GM19467 (cell line): ENCODE results near the gene CDKN1A.
"Not testable (repeated sequence)": the region's sequence is repeated elsewhere in the genome, so short reads cannot be mapped to it uniquely, and the experiment has no call there.

Experiments used
- ATAC-seq: cut with Tn5 transposase; IDR thresholded peaks from one replicate; pipeline ENCODE4 v1.9.1; 2021; ENCODE audit warnings: mild to moderate bottlenecking, moderate library complexity; ENCODE audit not compliant: unreplicated experiment

Gene CDKN1A

DNA sequence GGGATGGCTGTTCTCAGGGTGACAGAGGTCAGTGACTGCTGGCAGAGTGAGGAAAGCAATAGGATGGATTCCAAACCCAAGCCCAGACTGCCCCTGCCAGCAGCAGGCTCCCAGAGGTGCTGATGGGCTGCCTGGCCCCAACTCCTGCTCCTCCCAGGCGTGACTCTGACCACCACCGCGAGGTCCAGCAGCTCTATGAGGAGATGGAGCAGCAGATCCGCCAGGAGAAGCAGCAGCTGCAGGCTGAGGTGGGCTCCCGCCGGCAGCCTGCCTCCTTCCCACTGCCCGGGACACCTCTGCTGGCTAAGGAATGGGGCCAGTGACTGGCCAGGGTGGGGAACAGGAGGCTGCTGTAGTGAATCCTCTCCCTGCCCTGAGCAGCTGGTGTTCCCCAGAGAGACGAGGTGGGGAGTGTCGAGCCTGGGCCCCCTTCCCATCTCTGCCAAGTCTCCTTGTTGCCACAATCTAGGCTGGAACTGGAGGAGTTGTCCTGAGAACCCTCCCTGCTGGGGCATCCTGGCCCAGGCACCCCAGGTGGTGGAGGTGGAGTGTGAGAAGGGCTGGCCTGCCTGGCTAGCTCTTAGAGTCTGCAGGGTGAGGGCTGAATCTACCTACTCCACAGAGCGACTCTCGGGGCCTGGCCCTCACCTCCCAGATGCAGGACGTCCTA lies 39.5 kb downstream of the CDKN1A start:
- no peak for ATAC-seq

DNA sequence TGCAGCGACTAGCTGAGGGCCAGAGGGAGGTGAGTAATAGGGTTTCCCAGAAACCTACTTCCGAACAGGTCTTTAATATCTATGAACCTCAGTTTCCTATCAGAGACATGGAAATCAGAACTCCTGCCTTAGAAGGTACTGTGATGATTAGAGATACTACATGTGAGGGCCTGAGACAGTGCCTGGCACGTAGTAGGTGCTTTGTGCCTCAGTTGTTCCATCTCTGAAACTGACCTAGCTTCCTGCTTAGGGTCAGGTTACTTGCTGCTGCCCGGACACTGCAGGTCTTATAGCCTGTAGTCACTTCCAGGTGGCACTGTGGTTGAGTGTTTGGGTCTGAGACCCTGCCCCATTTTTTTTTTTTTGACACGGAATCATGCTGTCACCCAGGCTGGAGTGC lies 40.0 kb downstream of the CDKN1A start:
- no peak for ATAC-seq

DNA sequence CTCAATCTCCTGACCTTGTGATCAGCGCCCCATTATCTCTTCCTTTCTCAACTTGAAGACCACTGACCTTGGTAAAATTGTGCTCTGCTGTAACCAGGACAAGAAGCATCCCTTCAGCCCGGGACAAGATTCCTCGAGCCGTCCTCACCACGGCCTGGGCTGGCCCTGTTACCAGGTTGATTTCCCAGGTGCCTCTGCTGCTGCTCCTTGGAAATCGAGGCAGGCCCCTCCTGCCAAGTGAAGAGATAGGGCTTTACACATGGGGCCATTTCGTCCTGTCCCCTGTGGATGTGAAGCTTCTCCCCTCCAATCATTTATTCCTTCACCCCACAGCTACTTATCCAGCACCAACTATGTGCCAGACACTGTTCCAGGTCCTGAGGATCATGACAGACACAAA lies 40.6 kb downstream of the CDKN1A start:
- no peak for ATAC-seq

DNA sequence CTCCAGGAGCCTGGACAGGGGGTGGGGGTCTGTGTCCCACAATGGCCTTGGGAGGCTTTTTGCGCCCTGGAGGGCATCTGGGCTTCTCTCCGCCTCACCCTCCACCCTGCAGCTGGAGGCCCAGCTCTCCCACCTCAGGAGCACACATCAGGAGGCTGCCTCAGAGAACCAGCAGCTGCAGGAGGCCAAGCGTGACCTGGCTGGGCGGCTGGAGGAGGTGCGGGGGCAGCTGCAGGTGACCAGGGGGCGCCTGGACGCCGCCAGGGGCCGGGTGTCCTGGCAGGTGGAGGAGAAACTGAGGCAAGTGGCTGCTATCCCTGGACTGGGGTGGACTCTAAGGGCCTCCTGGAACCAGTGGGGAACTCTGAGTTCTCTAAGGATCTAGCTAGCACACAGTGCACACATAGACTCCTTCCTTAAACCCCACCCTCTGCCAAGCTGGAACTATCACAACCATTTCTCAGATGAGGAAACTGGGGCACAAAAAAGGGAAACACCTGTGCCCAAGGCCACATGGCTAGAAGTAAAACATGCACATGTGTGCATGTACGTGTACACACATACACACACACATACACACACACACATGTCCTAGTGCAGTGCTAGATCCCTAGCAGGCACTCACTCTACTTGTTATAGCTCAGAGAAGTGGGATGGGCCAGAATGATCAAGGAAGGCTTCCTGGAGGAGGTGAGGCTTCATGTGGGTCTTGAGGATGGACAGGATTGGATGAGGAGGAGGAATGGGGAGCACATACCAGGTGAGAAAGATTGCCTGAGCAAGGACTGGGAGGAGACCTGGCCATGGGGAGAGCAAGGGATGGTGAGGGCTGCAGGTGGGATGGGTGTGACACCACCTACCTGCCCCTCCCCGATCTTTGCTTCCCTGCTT lies 42.0 kb downstream of the CDKN1A start:
- no peak for ATAC-seq

DNA sequence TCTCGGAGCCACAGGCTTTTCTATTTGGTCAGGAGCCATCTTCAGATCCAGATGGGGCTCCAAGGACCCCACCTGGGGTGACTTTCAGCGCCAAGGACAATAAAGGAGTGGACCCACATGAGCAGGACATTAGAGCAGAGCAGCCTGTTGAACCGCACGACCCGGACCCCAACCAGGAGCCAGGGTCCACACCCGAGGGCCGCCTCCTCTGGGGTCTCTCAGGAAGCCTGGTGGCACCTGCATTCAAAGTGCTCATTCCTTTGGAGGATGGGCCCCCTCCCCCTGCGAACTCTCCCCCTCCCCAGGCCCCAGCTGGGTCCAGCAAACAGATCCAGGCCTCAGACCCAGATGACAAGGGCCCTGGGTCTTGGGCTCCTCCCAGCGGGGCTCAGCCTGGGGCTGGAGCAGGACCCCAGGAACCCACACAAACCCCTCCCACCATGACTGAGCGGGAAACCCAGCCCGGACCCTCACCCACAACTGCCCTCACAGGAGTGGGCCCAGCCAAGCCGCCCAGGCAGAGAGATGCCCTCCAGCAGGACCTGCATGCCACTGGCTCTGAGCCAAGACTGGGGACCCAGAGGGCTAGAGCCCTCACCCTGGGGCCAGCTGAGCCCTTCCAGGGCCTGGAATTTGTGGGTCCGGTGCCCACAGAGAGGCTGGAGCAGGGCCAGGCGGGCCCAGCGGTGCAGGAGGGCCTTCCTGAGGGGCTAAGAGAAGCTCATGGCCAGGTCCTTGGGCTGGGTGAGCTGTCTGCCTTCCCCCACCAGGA lies 43.0 kb downstream of the CDKN1A start:
- no peak for ATAC-seq

DNA sequence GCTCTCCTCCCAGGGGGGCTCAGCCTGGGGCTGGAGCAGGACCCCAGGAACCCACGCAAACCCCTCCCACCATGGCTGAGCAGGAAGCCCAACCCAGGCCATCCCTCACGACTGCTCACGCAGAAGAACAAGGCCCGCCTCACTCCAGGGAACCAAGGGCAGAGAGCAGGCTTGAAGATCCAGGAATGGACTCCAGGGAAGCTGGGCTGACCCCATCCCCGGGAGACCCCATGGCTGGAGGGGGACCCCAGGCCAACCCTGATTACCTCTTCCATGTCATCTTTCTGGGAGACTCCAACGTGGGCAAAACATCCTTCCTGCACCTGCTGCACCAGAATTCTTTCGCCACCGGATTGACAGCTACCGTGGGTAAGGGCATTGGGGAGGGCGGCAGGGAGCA lies 43.9 kb downstream of the CDKN1A start:
- no peak for ATAC-seq

DNA sequence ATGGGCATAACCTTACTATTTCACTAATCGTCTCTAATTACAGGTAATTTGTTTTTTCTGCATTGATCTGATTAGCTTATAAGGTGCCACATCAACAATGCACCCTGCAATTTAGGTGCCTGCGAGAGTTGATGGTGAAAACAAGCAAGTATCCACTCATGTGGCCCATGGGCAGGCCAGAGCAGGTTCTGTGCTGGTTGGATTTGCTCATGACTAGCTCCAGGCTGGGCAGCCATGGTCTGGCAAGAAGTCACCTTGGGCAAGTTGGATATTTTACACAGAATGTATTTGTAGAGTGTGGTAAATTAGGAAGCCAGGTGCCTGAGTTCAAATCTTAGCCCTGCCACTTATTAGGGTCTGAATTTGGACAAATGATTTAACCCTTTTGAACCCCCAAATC lies 44.4 kb downstream of the CDKN1A start:
- ATAC-seq = no peak

DNA sequence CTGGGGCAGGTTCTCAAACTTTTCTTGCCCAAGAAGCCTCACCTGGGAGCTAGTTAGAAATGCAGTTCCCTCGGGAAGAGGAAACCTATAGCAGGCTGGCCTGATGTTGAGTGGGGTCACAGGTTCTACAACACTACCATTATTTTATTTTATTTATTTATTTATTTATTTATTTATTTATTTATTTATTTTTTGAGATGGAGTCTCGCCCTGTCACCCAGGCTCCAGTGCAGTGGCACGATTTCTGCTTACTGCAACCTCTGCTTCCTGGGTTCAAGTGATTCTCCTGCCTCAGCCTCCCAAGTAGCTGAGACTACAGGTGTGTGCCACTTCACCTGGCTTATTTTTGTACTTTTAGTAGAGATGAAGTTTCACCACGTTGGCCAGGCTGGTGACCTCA lies 45.5 kb downstream of the CDKN1A start:
- not testable (repeated sequence) for ATAC-seq

DNA sequence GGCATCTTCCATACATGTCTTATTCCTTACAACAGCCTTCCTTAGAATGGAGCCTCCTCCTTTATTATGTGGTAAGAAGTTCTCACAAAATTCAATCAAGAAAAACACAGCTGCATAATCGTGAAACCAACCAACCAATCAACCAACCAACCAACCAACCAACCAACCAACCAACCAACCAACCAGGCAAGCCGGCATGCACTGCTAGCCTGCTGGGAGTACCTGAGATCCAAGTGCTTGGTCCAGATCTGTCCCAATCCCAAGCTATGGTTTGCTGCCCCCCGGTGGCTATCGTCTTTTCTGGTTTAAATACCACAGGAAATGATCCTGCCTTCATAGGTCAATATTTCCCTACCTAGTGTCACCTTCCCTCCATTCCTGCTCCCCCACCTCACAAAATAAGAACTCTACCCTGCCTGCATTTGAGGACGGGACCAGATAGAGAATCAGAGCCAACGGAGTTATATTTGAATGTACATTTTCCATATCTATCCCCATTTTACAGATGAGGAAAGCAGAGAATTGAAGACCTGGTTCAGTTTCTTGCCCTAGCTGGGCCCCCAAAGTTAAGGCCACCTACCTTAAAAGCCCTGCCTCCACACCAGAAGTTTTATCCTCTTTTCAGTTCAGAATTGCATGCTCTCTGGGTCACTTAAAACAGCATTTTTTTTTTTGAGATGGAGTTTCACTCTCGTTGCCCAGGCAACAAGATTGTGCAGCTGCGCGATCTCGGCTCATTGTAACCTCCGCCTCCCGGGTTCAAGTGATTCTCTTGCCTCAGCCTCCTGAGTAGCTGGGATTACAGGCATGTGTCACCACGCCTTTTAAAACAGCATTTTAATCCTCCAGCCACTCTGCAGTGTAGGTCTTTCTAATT lies 46.2 kb downstream of the CDKN1A start:
- ATAC-seq = no peak

DNA sequence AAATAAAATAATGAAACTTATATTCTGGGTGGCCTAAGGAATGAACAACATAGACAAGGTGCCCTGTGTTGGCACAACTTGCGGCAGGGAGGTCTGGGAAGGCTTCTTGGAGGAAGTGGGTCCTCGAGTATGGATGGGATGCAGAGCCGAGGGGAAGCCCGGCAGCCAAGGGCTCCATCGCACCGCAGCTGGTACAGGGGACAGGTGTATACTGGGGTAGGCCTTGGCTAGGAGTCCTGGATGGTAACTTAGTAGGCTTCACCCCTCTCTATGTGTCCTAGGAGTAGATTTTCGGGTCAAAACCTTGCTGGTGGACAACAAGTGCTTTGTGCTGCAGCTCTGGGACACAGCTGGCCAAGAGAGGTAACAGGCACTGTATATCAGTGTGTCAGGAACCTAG lies 47.1 kb downstream of the CDKN1A start:
- ATAC-seq = no peak

DNA sequence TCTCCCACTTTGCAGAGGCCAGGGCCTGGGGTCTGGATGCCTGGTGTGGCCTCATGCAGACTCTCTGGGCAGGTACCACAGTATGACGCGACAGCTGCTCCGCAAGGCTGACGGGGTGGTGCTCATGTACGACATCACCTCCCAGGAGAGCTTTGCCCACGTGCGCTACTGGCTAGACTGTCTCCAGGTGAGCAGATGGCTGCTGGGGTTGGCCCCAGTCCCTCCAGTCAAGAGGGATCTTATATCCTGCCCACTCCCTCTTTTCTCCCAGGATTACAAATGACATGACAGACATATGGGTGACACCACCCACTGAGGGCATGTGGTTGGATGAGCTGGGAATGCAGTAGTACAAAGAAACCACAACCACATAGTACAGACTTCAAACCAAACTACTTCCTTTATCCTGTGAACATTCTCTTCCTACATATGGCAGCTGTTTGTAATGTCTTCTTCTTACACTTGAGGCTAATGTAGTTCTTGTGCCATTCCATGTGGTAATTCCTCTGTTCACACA lies 49.0 kb downstream of the CDKN1A start:
- ATAC-seq = no peak

DNA sequence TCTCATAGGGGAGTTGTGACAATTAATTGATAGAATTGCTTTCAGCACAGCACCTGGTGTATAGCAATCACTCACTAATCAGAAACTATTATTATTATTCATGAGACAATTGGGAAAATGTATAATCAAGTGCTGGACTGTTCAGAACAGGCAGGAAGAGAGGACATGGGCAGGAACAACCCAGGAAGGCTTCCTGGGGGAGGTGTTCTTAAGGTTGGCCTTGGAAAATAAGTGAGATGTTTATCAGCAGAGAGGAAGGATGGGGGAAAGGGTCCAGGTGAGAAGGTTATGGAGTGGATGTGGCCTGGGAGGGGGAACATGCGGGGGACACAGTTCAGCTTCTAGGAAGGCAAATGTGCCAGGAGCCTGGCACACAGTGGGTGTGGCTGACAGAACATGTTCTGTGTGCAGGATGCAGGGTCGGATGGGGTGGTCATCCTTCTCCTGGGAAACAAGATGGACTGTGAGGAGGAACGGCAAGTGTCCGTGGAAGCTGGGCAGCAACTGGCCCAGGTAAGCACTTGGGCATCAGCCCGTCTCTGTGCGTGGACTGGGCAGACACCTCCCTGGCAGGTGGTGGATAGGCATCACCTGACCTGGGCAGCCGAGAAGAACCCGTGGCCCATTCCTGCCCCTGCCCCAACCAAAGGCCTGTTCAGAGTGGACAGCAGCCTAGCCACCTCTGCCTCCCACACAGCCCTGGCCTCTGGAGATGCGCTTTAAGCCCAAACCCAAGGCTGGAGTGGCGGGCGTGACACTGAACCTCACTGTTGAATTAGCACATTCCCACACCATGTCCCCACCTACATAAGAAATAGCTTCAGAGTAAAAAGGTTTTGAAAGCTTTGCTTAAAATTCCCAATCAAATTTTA lies 50.0 kb downstream of the CDKN1A start:
- no peak for ATAC-seq

DNA sequence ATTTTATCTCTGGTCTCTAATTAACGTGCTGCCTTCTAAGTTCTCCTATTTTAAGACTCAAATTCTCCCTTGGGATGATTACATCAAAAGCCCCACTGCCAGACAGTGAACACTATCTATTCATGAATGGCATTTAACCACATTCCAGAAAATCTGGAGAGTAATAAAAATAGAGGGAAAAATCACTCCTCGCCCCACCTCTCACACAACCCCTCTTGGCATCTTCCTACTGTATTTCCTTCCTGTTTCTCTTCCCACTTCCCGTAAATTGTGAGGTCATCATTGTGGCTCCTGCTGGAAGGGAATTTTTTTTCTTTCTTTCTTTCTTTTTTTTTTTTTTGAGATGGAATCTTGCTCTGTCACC lies 50.6 kb downstream of the CDKN1A start:
- ATAC-seq = no peak

DNA sequence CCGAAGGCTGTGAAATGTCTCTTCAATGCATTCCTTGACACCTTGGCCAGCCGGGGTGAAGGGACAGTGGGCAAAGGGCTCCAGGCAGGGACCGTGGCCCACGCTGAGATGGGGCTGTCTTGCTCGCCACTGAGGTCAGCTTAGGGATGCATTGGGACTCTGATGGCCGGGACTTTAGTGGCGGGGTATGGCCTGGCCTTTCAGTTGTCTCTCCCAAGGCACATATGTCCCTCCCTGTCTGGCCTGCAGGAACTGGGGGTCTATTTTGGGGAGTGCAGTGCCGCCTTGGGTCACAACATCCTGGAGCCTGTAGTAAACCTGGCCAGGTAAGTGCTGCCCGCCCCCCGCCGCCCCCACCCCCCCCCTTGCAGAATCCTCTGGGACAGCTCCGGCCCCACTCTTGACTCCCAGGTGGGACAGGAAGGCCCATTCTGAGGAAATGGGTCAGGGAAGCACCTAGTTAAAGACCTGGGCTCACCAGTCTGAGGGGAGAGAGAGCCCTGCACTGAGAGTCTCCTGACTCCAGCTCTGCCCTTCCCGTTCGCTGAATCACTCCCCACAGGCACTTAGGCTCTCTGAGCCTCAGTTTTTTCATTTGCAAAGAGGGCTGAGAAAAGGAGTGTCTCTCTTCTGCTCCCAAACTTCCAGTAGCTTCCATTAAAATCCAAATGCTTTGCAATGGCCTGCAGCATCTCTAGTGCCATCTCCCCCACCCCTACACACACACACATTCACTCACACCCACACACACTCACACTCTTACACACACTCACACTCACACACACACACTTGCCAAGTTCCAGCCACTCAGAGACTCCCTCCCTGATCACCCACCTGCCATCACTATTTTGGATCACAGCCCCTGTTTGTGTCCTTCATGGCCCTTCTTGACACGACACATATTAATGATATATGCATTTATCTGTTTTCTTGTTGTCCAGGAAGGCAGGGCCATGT lies 52.2 kb downstream of the CDKN1A start:
- no peak for ATAC-seq

DNA sequence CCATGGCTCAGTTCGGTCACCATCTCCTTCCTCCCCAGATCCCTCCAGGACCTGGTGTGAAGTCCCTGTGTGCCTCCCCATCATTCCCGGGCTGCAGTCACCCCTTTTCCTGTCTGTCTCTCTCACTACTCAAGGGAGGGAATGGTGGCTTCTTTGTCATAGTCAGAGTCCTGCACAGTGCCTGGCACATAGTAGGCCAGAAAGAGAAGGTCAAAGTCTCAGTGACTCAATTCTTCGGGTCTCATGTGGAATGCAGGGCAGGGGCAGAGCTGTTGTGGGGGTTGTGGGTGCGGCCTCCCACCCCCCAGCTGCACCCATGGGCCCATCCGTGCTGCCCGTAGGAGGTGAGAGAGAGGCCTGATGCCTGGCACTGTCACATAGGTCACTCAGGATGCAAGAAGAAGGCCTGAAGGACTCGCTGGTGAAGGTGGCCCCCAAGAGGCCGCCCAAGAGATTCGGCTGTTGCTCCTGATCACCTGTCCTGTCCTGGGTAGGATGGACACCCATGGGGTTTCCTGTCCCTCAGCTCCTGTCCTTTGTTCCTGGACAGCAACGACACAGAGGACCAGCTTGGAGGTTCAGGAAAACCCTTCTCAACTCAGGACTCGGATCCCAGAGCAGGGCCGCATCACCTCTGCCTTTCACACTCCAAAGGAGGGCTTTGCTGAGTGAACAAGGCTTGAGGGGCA lies 53.3 kb downstream of the CDKN1A start:
- ATAC-seq = no peak

DNA sequence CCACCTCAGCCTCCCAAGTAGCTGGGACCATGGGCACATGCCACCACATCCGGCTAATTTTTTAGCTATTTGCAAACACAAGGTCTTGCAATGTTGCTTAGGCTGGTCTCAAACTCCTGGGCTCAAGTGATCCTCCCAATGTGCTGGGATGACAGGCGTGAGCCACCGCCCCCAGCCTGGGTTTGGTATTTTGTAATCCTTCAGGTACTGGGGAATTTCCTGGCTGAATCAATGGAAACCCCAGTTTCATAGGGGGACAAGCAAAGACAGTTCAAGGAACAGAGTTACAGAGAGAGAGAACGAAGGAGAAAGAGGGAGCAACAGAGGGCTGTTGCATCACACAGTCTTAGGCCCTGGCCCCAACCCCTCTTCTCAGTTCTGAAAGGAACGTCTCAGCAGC lies 54.8 kb downstream of the CDKN1A start:
- no peak for ATAC-seq

DNA sequence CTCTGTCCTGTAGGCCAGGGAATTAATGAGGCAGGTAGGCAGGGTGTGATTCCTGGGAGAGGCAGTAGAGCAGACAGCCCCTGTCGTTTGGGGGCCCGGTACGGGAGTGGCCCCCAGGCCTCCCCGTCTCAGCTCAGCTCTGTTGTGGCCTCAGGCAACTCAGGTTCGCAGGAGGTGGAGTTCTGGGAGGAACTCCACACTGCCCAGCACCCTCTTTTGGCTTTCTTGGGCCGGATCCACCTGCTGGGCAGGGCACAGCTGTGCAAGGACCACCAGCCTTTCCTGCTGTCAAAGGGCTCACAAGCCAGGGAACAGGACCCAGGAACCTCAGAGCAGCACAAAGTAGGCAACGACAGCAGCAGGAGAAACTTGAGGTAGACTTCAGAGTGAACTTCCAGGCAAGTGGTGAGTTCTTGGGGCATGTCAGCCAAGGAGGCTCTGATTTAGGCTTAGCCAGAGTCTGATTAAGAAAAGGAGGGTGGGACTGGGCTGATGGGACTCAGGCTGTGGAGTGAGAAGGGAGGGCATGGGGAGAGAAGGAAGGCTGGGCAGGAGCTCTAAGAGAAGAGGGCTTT lies 56.1 kb downstream of the CDKN1A start:
- no peak for ATAC-seq
